Breast epithelium (tissue), 3 donors: Measurements from ENCODE around the gene DCDC2C.

Experiments
- POLR2A ChIP-seq: fragments of 450-650 bp; IDR thresholded peaks from one replicate; pipeline ENCODE4 v1.6.1; 2016; ENCODE audit warnings: antibody characterized with exemption, mild to moderate bottlenecking, moderate library complexity
- POLR2AphosphoS5 ChIP-seq, 3 donors: sonication (generic); formaldehyde crosslinking; IDR thresholded peaks; one replicate each; pipeline ENCODE4 v1.6.1; 2017; ENCODE audit warnings: antibody characterized with exemption in 3 of 3
- TF ChIP-seq, protein P1 (sequence below), 3 donors: fragments of 450-650 bp; IDR thresholded peaks; one replicate each; pipeline ENCODE4 v1.5.1; 2016 to 2017; ENCODE audit warnings: antibody characterized with exemption in 3 of 3, mild to moderate bottlenecking in 3 of 3, moderate library complexity in 3 of 3

DNA sequence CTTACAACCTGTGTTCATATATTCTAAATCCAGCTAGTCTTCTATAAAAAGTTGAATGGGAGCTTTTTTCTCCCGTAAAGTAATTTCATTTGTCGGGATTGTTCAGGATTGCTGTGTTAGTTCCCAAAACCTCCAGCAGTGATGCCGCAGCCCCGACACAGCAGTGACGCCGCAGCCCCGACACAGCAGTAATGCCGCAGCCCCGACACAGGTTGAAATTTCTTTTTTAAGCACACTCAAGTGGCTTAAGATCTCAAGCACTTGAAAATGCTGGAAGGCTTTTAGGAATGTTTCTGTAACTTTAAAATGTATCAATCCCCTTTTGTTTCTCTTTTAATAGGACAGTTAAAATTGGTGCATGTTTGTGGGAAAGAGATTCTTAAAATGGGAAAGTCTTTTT is 145.4 kb downstream of the DCDC2C start:
- TF ChIP-seq POLR2AphosphoS5 (IDR thresholded peaks at IDR 0.05) (no peak), POLR2A (no peak)
- TF ChIP-seq, protein P1, sequence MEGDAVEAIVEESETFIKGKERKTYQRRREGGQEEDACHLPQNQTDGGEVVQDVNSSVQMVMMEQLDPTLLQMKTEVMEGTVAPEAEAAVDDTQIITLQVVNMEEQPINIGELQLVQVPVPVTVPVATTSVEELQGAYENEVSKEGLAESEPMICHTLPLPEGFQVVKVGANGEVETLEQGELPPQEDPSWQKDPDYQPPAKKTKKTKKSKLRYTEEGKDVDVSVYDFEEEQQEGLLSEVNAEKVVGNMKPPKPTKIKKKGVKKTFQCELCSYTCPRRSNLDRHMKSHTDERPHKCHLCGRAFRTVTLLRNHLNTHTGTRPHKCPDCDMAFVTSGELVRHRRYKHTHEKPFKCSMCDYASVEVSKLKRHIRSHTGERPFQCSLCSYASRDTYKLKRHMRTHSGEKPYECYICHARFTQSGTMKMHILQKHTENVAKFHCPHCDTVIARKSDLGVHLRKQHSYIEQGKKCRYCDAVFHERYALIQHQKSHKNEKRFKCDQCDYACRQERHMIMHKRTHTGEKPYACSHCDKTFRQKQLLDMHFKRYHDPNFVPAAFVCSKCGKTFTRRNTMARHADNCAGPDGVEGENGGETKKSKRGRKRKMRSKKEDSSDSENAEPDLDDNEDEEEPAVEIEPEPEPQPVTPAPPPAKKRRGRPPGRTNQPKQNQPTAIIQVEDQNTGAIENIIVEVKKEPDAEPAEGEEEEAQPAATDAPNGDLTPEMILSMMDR (IDR thresholded peaks at IDR 0.05): no peak
